ENCODE data around the gene DOCK1.

DNA sequence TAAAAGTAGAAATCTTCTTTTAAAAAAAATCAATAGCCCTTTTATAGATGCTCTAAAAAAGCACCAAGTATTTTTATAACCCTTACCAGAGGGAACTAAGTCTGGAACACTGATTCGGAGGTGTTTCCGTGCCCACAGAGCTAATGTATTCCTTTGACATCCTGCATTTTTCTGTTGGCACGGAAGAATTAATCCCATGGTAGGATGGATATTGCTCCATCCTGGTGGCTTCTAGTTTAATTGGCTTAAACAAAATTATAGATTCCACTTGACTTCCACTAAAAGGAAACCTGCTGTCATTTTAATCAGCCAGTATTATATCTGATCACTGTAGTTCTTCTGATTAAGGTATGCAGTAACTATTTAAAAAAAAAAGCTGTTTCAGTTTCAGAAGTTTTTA is 479.8 kb downstream of the DOCK1 start:
- TF ChIP-seq CTCF (IDR thresholded peaks at IDR 0.05; ENCODE audit: low read length) (no peak), EZH2 (optimal IDR thresholded peaks at IDR 0.05; ENCODE audit: low read depth, low read length) (no peak)

All from MM.1S (cell line).